IPS-18a (cell line): ENCODE results near the gene ASCC1.

ENCODE experiments used
- H3K27ac ChIP-seq: one replicate; pipeline ENCODE4 v1.5.1; 2013; ENCODE audit warnings: low read length
- H3K27me3 ChIP-seq: one replicate; pipeline ENCODE4 v1.6.1; 2013; ENCODE audit warnings: mild to moderate bottlenecking, low read length; ENCODE audit not compliant: control insufficient read depth, insufficient read depth
- H3K36me3 ChIP-seq: one replicate; pipeline ENCODE4 v1.6.1; 2013; ENCODE audit warnings: low read depth, low read length; ENCODE audit not compliant: control insufficient read depth
- H3K4me1 ChIP-seq: one replicate; pipeline ENCODE4 v1.6.1; 2013; ENCODE audit warnings: low read depth, low read length; ENCODE audit not compliant: control insufficient read depth
- H3K4me3 ChIP-seq: one replicate; pipeline ENCODE4 v1.5.1; 2013; ENCODE audit warnings: low read length
- H3K9ac ChIP-seq: one replicate; pipeline ENCODE4 v1.6.1; 2013; ENCODE audit warnings: mild to moderate bottlenecking, low read length, moderate library complexity
- H3K9me3 ChIP-seq: one replicate; pipeline ENCODE4 v1.6.1; 2013; ENCODE audit warnings: low read depth, low read length; ENCODE audit not compliant: control insufficient read depth

Gene ASCC1

DNA sequence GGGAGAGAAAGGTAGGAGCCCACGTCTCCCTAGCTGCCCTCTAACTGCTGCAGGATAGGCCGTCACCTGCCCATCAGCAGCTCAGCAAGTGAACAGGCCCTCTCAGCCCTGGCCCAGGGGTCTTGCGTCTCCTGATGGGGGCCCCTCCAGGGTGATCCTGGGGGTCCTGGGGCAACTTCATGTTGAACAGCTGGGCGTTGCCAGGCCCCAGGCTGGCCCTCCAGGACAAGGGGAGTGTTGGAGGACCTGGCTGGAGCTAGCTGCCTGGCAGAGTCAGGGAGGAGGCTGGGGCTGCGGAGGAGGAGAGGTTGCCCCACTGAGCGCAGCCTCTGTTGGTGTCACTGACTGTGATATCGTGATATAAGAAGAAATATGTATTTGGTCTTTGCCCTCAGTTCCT lies 162.4 kb downstream of the ASCC1 start:
- H3K9me3 ChIP-seq, result no peaks in the 10 kb centered on the region
- H3K9ac ChIP-seq, result no peak overlapping the region
- H3K27me3 ChIP-seq, result no peaks in the 10 kb centered on the region
- H3K27ac ChIP-seq, result no peak overlapping the region
- no peak overlapping the region for H3K4me3 ChIP-seq
- no peaks in the 10 kb centered on the region for H3K4me1 ChIP-seq
- H3K36me3 ChIP-seq, result no peaks in the 10 kb centered on the region

DNA sequence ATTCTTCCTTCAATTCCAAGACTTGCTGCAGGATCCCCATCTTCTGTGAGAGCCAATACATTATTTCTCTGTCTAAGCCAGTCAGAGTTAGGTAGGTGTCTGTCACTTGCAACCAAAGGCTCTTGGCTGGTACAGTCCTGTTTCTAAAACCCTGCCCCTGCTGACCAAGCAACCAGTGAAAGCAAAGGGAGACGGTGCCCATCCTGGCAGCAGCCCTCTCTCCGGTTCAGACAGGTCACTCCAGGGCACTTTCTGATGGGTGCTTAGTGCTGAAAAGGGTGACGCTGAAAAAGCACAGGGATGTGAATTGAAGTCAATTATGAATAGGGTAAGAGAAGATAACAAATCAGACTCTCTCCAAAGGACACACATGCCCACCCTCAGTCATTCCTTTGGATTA lies 165.2 kb downstream of the ASCC1 start:
- no peak overlapping the region for H3K9ac ChIP-seq
- no peaks in the 10 kb centered on the region for H3K4me1 ChIP-seq
- H3K36me3 ChIP-seq, result no peaks in the 10 kb centered on the region

DNA sequence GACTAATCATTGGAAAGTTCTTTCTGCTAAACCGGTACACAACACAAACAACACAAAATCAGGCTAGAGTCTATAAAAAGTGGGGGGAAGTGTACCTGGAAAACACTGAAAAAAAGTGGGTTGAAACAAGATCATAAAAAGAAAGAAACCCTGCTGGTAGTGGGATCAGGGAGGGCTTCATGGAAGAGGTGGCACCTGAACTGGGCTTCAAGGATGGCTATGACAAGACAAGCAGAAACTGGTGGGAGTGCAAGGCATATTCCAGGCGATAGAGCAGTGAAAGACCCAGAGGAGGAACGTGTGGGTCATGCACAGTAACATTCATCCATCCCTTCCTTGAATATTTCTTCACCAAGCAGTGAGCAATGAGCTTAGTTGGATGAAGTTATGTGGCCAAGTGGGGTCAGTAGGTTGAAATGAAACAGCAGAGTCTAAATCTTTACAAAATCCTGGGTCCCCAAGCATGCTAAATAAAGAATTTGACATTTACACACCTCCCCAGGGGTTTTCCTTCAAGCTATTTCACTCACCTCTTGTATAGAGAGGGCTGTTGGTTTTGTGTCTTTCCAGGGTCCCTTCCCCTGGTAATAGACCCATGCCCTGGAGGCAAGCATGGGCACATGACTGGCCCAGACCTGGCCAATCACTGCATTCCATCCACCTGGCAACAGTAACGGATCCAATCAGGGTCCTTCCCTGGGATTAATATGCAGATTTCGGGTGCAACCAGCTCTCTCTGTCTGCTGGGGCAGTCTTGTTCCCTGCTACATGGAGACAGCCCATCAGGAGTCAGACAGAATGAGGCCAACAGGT lies 165.9 kb downstream of the ASCC1 start:
- Histone ChIP-seq H3K9me3 (no peaks in the 10 kb centered on the region), H3K27ac (no peak overlapping the region), H3K9ac (no peak overlapping the region), H3K36me3 (no peaks in the 10 kb centered on the region), H3K27me3 (no peaks in the 10 kb centered on the region), H3K4me1 (no peaks in the 10 kb centered on the region), H3K4me3 (no peak overlapping the region)

More for the DNA sequence above, 165.2 kb downstream of the ASCC1 start:
- Histone ChIP-seq H3K27ac (no peak overlapping the region), H3K4me3 (no peak overlapping the region), H3K27me3 (no peaks in the 10 kb centered on the region), H3K9me3 (no peaks in the 10 kb centered on the region)

DNA sequence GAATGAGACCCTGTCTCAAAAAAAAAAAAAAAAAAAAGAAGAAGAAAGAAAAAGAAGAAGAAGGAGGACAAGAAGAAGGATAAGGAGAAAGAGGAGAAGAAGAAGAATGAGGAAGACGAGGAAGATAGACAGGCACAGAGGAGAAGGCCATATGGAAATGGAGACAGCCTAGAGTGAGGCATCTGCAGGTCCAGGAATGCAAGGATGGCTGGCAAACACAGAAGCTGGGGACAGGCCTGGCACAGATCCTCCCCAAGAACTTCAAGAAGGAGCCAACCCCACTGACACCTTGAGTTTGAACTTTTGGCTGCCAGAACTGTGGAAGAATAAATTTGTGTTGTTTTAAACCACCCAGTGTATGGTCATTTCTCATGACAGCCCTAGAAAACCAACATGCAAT lies 166.6 kb downstream of the ASCC1 start:
- no peak overlapping the region for H3K4me3 ChIP-seq
- H3K36me3 ChIP-seq, result no peaks in the 10 kb centered on the region
- no peaks in the 10 kb centered on the region for H3K9me3 ChIP-seq
- no peaks in the 10 kb centered on the region for H3K27me3 ChIP-seq
- no peak overlapping the region for H3K9ac ChIP-seq
- H3K27ac ChIP-seq, result no peak overlapping the region
- no peaks in the 10 kb centered on the region for H3K4me1 ChIP-seq

DNA sequence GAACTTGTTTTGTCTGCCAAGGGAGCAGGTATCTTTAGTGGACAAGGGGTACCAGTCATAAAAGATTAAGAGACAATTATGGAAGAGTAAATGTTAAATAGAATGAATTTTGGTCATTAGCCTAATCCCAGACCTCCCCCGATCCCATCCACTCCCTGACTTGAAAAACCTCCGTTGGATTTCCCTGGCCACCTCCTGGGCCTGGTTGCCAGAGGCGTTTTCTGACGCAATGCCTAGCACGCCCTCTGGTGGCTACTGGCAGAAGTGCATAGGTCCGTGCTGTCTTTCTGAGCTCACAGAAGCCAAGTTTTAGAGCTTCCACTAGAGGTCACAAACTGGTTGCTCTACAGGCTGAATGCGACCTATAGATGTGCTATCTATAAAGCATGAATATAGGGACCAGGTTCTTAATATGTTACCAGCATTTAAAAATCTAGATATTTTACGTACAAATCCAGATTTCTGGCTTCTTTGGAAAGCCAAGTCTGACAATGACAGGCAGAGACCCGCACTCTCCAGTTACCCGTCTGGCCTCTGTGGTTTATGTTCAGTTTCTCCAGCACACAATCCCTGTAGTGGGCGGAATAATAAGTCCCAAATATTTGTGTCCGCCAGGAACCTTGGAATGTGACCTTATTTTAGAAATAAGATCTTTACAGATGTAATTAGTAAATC lies 167.5 kb downstream of the ASCC1 start:
- H3K4me1 ChIP-seq, result no peaks in the 10 kb centered on the region
- no peaks in the 10 kb centered on the region for H3K9me3 ChIP-seq
- H3K4me3 ChIP-seq, result no peak overlapping the region
- H3K9ac ChIP-seq, result no peak overlapping the region
- H3K36me3 ChIP-seq, result no peaks in the 10 kb centered on the region
- H3K27ac ChIP-seq, result no peak overlapping the region
- H3K27me3 ChIP-seq, result no peaks in the 10 kb centered on the region
